Measurements from ENCODE around the gene CHI3L1.

DNA sequence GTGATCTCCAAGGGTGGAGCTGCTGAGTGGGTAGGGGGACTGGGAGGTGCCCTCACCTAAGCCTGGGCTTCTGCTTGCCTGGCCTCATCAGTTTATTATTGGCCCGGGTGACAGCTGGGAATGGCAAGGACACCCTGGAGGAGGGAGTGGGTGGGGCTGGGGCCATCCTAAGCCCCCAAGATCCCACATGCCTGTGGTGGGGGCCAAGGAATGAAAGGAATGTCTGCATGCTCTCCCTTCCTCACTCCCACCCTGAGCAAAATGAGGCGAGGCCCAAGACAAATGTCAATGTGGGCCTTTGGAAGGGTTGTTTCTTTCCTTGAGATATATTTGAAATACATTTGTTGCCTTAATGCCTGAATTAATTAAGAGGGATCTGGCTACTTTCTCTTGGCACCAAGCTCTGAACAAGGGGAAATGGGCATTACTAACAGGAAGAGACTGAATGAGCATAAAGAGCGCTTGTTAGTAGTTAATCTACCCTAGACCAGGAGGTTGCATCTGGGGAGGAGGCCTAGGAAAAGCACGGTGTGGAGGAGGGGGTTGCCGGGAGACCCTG, 19.7 kb upstream of the CHI3L1 start:
- no peak for TF ChIP-seq CTCF (conservative IDR thresholded peaks at IDR 0.05; ENCODE audit: low read length)
- no peak for TF ChIP-seq EZH2phosphoT487 (IDR thresholded peaks at IDR 0.05; ENCODE audit: borderline replicate concordance, low read depth, low read length)
